Left ventricle myocardium inferior (tissue), 1 donor: ENCODE measurements around the gene CIB4. TPM values are rescaled to one million over a fixed set of nuclear protein-coding genes. Genes with fewer than 3 reads are reported as not detected.

Experiments used
- DNase-seq: peaks from one replicate; pipeline ENCODE4 v3.0.0-alpha.2; 2020
- H3K27ac ChIP-seq: fragments of 200-600 bp; replicated peaks from 2 replicates; pipeline ENCODE4 v1.8.0; 2021
- H3K27me3 ChIP-seq: fragments of 200-600 bp; 2 replicates; pipeline ENCODE4 v1.8.0; 2021; ENCODE audit warnings: low read depth
- H3K36me3 ChIP-seq: fragments of 200-600 bp; 2 replicates; pipeline ENCODE4 v1.8.0; 2021
- H3K4me1 ChIP-seq: fragments of 200-600 bp; 2 replicates; pipeline ENCODE4 v1.8.0; 2021
- H3K4me3 ChIP-seq: fragments of 200-600 bp; 2 replicates; pipeline ENCODE4 v1.8.0; 2021; ENCODE audit warnings: mild to moderate bottlenecking, moderate library complexity
- H3K9me3 ChIP-seq: fragments of 200-600 bp; replicated peaks from 2 replicates; pipeline ENCODE4 v1.8.0; 2021
- intact Hi-C: fragments of 100-400 bp; cut with micrococcal nuclease; formaldehyde crosslinking; loops from one replicate; pipeline ENCODE4 v1.11.0; 2022
- total RNA-seq: library from RNA; stranded (reverse); fragmentation: NEBNext Ultra II Directional; extraction: Animal tissue kit (Norgen Biotek cat#: 25700); gene quantifications from one replicate; pipeline ENCODE4 v1.2.1, GENCODE V29; 2021
- TF ChIP-seq, protein P1 (sequence below): fragments of 200-600 bp; IDR thresholded peaks from 2 replicates; pipeline ENCODE4 v1.8.0; 2021; ENCODE audit warnings: antibody characterized with exemption, mild to moderate bottlenecking, borderline replicate concordance
- donor health status: DM: no; HTN: yes; CAD: no; lungs with severe emphysema.

CIB4 gene
- total RNA-seq, 1 donor from 2014 or later: not detected

DNA sequence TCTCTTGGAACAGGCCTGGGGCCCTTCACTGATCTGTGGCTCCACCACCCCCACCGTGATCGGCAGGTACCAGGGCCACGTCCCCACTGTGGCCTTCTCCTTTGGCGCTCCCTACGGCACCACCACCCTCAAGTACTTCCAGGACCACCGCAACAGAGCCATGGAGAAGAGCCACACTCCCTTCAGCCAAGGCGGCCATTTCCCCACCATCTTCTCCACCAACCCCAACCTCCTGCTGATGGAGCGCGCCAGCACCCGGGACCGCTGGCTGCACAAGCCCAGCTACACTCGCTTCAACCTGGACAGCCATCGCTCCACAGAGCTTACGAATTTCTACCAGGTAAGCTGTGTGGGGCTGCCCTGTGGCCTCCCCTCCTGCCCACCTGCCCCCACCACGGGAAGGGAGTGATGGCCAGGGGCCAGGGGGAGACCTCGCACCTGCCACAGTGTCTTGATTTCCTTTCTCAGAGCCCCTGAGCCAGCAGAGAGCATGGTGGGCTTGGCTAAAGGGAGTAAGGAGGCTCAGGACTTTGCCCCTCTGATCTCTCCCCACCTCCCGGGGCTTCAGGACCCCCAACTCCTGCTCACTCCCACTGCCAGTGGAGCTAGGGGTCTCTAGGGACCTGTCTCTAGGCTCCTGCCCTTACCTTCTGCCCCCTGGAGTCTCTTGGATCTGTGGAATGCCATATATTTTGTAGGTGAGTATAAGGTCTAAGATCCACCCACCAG lies 65.2 kb downstream of the CIB4 start:
- Histone ChIP-seq H3K9me3 (no peaks in the 10 kb centered on the region), H3K4me1 (no peaks in the 10 kb centered on the region), H3K4me3 (no peak overlapping the region), H3K27ac (no peak overlapping the region), H3K36me3 (no peaks in the 10 kb centered on the region), H3K27me3 (peaks cover 76% of the 10 kb centered on the region)
- intact Hi-C loops: no loop called here
- no peak for DNase-seq
- TF ChIP-seq, protein P1, sequence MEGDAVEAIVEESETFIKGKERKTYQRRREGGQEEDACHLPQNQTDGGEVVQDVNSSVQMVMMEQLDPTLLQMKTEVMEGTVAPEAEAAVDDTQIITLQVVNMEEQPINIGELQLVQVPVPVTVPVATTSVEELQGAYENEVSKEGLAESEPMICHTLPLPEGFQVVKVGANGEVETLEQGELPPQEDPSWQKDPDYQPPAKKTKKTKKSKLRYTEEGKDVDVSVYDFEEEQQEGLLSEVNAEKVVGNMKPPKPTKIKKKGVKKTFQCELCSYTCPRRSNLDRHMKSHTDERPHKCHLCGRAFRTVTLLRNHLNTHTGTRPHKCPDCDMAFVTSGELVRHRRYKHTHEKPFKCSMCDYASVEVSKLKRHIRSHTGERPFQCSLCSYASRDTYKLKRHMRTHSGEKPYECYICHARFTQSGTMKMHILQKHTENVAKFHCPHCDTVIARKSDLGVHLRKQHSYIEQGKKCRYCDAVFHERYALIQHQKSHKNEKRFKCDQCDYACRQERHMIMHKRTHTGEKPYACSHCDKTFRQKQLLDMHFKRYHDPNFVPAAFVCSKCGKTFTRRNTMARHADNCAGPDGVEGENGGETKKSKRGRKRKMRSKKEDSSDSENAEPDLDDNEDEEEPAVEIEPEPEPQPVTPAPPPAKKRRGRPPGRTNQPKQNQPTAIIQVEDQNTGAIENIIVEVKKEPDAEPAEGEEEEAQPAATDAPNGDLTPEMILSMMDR: no peak

DNA sequence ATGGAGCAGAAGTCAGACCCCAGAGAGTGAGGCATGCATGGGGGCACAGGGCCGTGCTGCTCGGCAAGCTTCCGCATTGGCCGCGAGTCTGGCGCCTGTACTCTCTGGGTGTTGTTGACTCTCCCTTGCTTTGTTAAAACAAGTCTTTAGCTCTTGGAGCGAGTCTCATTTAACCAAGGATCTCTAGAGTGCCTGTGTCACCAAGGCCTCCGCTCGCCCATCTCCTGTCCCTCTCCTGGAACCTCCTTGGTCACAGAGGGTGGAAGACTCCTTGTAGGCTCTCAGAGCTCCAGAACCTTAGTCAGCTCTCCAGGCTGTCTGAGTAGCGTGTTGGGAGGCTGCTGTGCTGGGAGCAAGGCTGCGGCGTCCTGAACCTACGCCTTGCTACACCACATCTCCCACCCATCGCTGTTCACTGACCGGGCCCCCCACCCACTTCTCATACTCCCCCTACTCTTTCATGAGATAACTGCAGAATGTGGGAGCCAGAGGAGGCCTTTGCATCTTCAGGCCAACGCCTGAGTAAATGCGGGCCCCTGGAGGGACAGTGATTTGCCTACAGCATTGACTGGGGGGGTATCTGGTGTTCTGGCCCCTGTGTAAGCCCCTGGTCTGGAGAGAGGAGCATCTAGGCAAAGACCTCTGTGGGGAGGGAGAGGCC lies 66.1 kb downstream of the CIB4 start:
- Histone ChIP-seq H3K4me1 (no peaks in the 10 kb centered on the region), H3K4me3 (no peak overlapping the region), H3K36me3 (no peaks in the 10 kb centered on the region), H3K9me3 (no peaks in the 10 kb centered on the region), H3K27me3 (peaks cover 78% of the 10 kb centered on the region), H3K27ac (no peak overlapping the region)
- DNase-seq: no peak
- TF ChIP-seq, protein P1: no peak
- intact Hi-C loops: no loop called here

DNA sequence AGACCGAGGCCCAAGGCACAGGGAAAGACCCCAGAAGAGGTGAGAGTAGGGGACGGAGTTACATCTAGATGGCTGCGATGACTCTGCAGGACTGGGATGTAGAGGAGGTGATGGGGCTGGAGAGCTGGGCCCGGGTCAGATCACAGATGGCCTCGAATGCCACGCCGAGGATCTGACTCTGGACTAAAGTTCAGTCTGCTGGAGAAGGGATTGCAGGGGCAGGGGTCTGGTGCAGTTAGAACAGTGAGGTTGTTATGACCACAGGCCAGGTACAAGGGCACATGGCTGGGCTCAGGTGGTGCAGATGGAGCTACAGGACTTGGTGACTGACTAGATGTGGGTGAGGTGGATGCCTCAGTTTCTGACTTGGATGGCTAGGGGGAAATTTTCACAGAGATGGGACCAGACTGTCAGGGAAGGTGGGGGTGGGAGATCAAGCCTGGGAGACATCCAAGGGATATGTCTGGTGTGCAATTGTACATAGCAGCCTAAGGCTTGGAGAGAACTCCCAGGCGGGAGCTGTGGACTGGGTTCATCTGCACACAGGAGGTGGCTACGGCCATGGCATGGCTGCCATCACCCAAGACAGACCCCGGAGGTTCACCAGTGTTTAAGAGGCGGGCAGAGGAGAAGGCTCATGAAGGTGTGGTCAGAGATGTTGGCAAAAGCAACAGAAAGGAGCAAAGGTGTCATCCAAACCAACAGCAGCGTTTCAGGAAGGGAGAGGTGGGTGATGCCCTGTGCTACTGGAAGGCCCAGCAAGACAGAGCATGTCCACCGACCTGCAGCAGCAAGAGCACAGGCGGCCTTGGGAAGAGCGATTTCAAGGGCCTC lies 66.9 kb downstream of the CIB4 start:
- Histone ChIP-seq H3K4me3 (no peak overlapping the region), H3K4me1 (no peaks in the 10 kb centered on the region), H3K27ac (no peak overlapping the region), H3K9me3 (no peaks in the 10 kb centered on the region), H3K36me3 (no peaks in the 10 kb centered on the region), H3K27me3 (peaks cover 78% of the 10 kb centered on the region)
- no peak for DNase-seq
- TF ChIP-seq, protein P1: no peak
- intact Hi-C loops: no loop called here

DNA sequence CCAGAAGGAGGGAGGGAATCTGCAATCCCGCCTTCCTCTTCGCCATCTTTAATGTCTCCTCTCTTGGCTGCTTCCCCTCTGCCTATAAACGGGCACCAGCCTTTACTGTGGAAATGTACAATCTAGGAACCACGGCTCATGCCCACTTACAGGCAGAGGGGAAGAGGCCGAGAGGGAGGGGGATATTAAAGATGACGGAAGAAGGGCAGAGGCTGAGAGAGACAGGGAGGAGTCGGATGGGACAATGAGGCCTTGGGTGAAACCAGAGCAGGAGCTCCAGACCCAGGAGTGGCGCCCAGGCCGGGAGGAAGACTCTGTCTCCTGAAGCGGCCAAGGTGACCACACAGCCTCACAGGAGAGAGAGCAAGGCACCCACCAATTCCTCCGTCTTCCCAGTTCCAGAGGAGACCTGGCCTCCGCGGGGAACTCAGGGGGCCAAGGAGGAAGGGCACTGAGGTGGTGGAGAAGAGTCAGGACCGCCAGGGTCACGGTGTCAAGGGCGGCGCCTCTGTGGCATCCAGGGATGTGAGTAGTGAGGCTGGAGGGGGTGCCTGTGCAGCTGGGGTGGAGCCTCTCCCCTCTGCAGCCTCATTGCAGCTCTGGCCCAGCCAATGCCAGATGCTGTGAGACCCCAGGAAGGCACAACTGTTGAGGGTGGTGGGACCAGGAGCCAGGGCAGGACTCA lies 67.8 kb downstream of the CIB4 start:
- TF ChIP-seq, protein P1: no peak
- Histone ChIP-seq H3K36me3 (no peaks in the 10 kb centered on the region), H3K27me3 (peaks cover 78% of the 10 kb centered on the region), H3K27ac (no peak overlapping the region), H3K4me1 (no peaks in the 10 kb centered on the region), H3K4me3 (no peak overlapping the region), H3K9me3 (no peaks in the 10 kb centered on the region)
- intact Hi-C loops: no loop called here
- no peak for DNase-seq

- no peaks in the 10 kb centered on the region for H3K9me3 ChIP-seq
- intact Hi-C loops: no loop called here
- peaks cover 78% of the 10 kb centered on the region for H3K27me3 ChIP-seq
- TF ChIP-seq, protein P1: no peak
- no peak for DNase-seq
- H3K36me3 ChIP-seq: no peaks in the 10 kb centered on the region
- no peak overlapping the region for H3K27ac ChIP-seq
- no peak overlapping the region for H3K4me3 ChIP-seq
- no peaks in the 10 kb centered on the region for H3K4me1 ChIP-seq
Observed at GRCh38 chr2:26572591-26572990, 68.6 kb downstream of the CIB4 start.
